ENCODE measurements around the gene FGD6.

The FGD6 gene

GRCh38 chr12:95085612-95086011 lies 131.7 kb downstream of the FGD6 start:
- DNase-seq (ENCODE audit: low read depth, low spot score) = no peak

- DNase-seq (ENCODE audit: low read depth, low spot score) = peak; percentile 65
Measured at GRCh38 chr12:95083938-95084337, 133.3 kb downstream of the FGD6 start.

GRCh38 chr12:95083471-95083870 lies 133.8 kb downstream of the FGD6 start:
- DNase-seq (ENCODE audit: low read depth, low spot score) = no peak

GRCh38 chr12:95077341-95077740 lies 139.9 kb downstream of the FGD6 start:
- DNase-seq (ENCODE audit: low read depth, low spot score) = no peak

GRCh38 chr12:95074766-95075165 lies 142.5 kb downstream of the FGD6 start:
- DNase-seq (ENCODE audit: low read depth, low spot score) = no peak

GRCh38 chr12:95073698-95074520 lies 143.4 kb downstream of the FGD6 start:
- no peak for DNase-seq (ENCODE audit: low read depth, low spot score)

GRCh38 chr12:95072900-95073697 lies 144.2 kb downstream of the FGD6 start, which contains the start of gene NR2C1:
Gene NR2C1 (minus strand): TSS chr12:95073618. CDS start chr12:95067384, 6,234 bp downstream.
- DNase-seq (ENCODE audit: low read depth, low spot score) = peak; percentile 97

GRCh38 chr12:95070378-95070777 lies 146.9 kb downstream of the FGD6 start:
- DNase-seq (ENCODE audit: low read depth, low spot score) = no peak

- DNase-seq (ENCODE audit: low read depth, low spot score) = no peak
Measured at GRCh38 chr12:95066091-95066855, 151.0 kb downstream of the FGD6 start.

GRCh38 chr12:95060951-95061350 lies 156.3 kb downstream of the FGD6 start:
- no peak for DNase-seq (ENCODE audit: low read depth, low spot score)

- no peak for DNase-seq (ENCODE audit: low read depth, low spot score)
Measured at GRCh38 chr12:95059984-95060383, 157.3 kb downstream of the FGD6 start.

GRCh38 chr12:95057424-95057823 lies 159.8 kb downstream of the FGD6 start:
- DNase-seq (ENCODE audit: low read depth, low spot score) = no peak

- no peak for DNase-seq (ENCODE audit: low read depth, low spot score)
Measured at GRCh38 chr12:95055057-95055456, 162.2 kb downstream of the FGD6 start.

- DNase-seq (ENCODE audit: low read depth, low spot score) = no peak
Measured at GRCh38 chr12:95054206-95054605, 163.1 kb downstream of the FGD6 start.

- no peak for DNase-seq (ENCODE audit: low read depth, low spot score)
Measured at GRCh38 chr12:95051241-95051640, 166.0 kb downstream of the FGD6 start.

GRCh38 chr12:95037906-95038305 lies 179.4 kb downstream of the FGD6 start:
- DNase-seq (ENCODE audit: low read depth, low spot score) = no peak

- DNase-seq (ENCODE audit: low read depth, low spot score) = no peak
Measured at GRCh38 chr12:95034750-95035149, 182.5 kb downstream of the FGD6 start.
